ENCODE results near the gene NPM1.
"Not testable (repeated sequence)": the region's sequence is repeated elsewhere in the genome, so short reads cannot be mapped to it uniquely, and the experiment has no call there.

The NPM1 gene
- total RNA-seq = 782 to 1,026 (median 920) reads per million in 4 donors

DNA sequence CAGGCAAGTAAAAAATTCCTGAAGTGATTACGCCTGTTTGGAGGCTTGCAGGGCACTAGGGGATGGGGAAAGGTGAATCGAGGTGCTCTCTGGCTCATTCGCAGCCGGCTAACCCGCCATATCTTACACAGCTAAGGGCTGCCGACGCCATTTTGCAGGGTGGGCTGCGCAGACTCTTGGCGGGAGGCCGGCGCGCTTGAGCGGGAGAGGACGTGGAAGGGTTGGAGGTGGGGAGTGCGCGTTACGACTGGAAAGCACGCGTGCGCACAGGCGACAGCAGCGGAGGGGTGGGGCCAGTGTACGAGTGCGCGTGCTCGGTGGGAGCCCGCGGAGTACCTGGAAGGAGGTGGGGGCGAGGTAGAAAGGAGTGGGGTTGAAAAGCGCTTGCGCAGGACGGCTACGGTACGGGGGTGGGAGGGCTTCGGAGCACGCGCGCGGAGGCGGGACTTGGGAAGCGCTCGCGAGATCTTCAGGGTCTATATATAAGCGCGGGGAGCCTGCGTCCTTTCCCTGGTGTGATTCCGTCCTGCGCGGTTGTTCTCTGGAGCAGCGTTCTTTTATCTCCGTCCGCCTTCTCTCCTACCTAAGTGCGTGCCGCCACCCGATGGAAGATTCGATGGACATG lies at the start of gene NPM1:
Gene NPM1 (plus strand): TSS at position 505 of the 625 bp plus-strand sequence. CDS start 100 bp downstream, at position 605.
- peak; percentile 96 to 99 (median 97) for DNase-seq

DNA sequence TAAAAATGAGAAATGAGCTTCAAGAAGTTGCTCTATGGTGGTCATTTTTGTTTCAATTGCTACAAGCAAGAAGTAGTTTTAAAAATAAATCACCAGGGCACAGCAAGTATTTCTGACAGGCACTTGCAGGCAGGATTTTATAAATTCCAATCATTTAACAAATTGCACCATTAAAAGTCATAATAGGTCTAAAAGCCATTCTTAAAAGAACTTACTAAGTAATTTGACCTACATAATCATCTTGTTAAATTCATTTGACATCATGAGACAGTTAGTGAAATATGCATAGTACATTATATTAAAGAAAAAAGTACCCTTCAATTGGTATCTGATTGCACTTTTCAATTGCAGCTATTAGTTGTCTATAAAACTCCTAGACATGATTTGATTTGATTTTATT lies 47.6 kb upstream of the NPM1 start:
- no peak for DNase-seq

DNA sequence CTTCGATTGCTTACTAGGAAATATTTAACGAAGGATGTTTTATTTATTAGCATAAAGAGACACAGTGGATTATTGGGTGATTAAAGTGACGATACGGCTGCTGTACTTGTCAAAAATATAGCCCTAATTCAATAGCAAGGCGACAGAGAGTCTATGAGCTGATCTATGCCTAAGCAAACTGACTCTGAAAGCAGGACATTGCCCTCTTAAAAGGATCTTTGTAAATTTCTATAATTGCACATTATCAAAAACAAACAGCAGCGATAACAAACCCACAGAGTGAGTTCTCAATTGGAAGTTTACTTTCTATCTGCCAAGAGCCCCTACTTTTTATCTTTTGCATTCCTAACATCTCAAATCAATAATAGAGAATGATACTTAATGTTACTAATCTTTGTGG lies 47.2 kb upstream of the NPM1 start:
- no peak for DNase-seq

DNA sequence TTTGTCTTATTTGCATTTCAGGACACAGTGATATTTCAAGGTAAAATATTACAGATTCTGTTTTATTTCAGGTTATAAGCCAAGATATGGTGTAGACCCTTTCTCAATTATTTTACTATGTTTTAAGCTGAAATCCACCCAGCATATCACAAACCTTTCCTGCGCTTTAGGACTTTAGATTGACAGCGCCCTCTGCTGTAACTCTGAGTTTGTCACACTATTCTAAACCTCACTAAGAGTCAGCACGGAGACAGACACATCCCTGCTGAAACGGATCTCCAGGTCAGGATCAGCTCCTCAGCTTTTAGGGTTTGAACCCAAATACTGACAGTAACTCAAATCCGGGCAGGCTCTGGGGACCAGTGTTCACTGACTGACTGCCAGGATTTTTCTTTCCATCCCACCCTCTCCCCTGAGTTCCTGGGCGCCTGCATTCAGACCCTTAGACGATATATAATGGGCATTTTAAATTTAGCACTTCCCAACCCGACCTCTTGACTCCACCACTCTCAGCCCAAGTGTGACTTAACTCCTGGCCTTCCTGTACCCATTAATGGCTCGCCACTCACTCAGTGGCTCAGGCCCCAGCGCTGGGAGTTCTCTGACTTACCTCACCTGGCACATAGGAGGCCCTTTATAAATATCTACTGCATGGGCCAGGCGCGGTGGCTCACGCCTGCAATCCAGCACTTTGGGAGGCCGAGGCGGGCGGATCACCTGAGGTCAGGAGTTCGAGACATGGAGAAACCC lies 45.1 kb upstream of the NPM1 start:
- DNase-seq = peak in 2 of 5 donors; percentile 13 to 38

GRCh38 chr5:171344936-171345608 lies 42.6 kb upstream of the NPM1 start:
- DNase-seq = no peak

DNA sequence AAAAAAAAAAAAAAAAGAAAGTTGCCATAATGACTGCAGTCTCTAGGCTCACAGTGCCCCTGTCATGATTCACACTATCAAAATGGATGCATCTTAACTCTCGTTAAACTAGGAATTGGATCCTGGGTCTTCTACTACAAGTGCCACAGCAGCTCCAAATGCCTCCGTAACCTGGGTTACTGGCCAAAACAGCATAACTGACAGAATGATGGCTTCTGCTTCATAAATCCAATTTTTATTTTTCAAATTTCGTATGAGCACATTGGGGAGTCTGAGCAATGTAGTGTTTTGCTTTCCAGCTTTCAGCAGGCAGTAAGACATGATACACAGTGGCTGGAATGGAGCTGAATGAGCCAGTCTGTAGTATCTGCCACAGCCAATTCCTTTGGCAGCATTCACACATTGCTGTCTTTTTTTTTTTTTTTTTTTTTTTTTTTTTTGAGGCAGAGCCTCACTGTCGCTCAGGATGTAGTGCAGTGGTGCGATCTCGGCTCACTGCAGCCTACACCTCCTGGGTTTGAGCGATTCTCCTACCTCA lies 36.0 kb upstream of the NPM1 start:
- no peak for DNase-seq

DNA sequence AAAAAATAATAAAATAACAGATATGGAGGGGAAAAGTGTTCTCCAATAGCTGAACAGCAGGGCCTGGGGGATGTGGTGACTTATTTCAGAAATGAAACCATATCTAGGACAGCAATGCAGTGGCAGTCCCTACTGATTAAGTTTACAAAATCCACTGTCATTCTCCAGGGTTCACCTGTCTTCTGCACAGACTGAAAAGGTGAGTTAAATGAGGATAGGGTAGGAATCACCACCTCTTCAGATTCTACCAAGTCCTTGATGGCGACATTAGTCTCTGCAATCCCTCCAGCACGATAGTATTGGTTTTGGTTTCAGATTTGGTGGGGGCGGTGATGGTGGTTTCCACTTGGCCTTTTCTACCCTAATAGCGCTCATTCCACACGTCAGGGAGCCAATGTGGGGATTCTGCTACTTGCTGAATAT lies 32.3 kb upstream of the NPM1 start:
- peak in 1 of 5 donors; percentile 59 for DNase-seq

- no peak for DNase-seq
These were observed 29.8 kb upstream of the NPM1 start for GRCh38 chr5:171357843-171358242.

DNA sequence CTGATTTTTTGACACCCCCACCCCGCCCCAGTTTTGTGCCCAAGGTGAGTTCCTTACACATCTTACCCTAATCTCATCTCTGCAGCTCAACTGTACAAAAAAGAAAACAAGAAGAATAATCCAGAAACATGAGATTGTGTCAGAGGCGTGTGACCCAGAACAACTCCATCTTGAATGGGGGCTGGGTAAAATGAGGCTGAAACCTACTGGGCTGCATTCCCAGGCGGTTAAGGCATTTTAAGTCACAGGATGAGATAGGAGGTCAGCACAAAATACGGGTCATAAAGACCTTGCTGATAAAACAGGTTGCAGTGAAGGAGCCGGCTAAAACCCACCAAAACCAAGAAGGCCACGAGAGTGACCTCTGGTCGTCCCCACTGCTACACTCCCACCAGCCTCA lies 26.5 kb upstream of the NPM1 start:
- not testable (repeated sequence) for DNase-seq

GRCh38 chr5:171363249-171363648 lies 24.4 kb upstream of the NPM1 start:
- DNase-seq = not testable (repeated sequence)

DNA sequence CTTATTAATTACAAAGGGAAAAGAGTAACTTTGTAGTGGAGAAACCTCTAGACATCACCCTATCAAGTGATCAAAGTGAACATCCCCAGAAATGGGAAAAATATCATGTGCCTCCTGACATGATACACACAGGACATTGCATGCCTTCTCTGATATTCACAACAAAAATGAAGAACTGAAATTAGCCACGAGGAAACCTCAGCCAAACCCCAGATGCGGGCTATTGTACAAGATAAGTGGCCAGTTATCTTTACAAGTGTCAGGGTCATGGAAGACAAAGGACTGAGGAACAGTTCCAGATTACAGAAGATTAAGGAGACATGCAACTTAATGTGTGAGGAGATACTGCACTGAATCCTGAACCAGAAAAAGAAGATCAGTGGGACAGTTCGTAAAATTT lies 23.8 kb upstream of the NPM1 start:
- no peak for DNase-seq

DNA sequence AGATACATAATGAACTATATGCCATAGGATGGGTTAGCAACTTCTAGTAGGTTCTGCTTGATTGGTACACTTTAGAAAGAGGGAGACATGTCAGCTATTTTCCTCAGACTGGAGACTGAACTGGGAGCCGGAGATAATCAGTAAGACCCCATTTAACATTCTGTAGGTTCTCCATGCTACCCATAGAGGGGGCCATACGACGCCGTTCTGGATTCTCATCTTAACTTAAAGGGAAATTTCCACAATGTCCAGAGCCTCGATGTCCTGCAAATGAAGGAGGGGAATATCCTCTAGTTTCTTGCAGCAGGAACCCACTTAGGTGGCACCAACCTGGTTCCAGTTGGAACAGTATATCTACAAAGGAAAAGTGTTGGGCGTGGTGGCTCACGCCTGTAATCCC lies 22.3 kb upstream of the NPM1 start:
- no peak for DNase-seq

GRCh38 chr5:171366645-171367044 lies 21.0 kb upstream of the NPM1 start:
- DNase-seq = no peak

- DNase-seq = no peak
These were observed 20.0 kb upstream of the NPM1 start for GRCh38 chr5:171367424-171368370.

DNA sequence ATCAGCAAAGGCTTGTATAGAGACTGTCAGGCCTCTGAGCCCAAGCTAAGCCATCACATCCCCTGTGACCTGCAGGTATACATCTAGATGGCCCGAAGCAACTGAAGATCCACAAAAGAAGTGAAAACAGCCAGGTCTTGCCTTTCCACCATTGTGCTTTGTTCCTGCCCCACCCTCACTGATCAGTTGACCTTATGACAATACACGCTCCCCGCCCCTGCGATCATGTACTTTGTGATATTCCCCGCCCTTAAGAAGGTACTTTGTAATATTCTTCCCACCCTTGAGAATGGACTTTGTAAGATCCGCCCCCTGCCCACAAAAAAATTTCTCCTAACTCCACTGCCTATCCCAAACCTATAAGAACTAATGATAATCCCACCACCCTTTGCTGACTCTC lies 18.6 kb upstream of the NPM1 start:
- DNase-seq = no peak

DNA sequence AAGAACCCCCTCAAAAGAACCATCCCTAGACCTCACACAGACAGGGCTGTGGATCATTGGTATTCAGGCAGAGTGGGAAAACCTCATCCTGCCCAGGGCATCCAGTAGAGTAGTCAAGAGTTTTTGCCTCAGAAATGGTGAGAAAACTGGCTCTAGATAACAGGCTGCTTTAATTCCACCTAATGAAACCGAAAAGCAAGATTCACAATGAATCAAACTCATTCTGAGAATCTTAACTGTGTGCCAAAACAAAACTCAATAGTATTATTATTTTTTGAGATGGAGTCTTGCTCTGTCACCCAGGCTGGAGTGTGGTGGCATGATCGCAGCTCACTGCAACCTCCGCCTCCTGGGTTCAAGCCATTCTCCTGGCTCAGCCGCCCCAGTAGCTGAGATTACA lies 17.8 kb upstream of the NPM1 start:
- DNase-seq = no peak

- DNase-seq = not testable (repeated sequence)
These were observed 16.8 kb upstream of the NPM1 start for GRCh38 chr5:171370881-171371280.

GRCh38 chr5:171371326-171371725 lies 16.3 kb upstream of the NPM1 start:
- no peak for DNase-seq

DNA sequence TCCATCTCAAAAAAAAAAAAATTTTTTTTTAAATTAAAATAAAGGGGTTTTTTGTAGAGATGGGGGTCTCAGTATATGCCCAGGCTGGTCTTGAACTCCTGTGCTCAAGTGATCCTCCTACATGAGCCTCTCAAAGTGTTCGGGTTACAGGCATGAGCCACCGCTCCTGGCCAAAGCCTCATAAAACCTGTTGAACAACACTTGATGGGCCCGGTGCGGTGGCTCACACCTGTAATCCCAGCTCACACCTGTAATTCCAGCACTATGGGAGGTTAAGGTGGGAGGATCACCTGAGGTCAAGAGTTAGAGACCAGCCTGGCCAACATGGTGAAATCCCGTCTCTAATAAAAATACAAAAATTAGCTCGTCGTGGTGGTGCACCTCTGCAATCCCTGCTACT lies 7.7 kb upstream of the NPM1 start:
- DNase-seq = no peak

DNA sequence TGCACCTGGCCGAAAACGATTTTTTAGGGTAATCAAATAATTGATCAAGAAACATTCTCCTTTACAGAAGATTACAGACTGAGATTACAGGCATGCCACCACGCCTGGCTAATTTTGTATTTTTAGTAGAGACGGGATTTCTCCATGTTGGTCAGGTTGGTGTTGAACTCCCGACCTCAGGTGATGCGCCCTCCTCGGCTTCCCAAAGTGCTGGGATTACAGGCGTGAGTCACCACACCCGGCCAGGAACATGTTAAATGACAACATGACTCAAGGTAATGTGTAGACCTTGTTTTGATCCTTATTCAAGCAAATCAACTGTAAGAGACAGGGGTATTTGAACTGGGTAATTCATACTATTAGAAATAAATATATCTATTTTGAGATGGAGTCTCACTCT lies 3.2 kb upstream of the NPM1 start:
- DNase-seq = not testable (repeated sequence)

DNA sequence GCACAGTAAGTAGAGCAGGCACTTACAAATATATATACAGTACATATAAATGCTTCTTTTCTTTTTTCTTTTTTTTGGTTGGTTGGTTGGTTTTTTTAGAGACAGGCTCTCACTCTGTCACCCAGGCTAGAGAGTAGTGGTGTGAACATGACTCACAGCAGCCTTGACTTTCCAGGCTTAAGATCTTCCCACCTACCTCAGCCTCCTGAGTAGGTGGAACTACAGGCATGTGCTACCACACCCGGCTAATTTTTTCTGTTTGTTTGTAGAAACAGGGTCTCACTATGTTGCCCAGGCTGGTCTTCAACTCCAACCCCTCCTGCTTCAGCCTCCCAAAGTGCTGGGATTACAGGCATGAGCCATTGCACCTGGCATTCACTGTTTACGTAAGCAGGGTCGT lies 2.6 kb upstream of the NPM1 start:
- not testable (repeated sequence) for DNase-seq

DNA sequence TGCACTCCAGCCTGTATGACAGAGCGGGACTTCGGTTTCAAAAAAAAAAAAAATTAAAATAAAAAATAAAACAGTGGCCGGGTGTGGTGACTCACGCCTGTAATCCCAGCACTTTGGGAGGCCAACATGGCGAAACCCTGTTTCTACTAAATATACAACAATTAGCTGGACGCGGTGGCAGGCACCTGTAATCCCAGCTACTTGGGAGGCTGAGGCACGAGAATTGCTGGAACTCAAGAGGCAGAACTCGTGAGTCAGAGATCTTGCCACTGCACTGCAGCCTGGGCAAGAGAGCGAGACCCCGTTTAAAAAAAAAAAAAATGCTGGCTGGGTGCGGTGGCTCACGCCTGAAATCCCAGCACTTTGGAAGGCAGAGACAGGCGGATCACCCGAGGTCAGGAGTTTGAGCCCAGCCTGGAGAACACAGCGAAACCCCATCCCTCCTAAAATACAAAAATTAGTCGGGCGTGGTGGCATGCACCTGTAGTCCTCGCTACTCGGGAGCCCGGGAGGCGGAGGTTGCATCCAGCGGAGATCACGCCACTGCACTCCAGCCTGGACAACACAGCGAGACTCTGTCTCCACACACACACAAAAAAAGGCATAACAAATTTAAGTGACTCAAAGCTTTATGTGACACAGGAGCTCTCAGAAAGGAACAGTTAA lies 1.5 kb upstream of the NPM1 start:
- DNase-seq = no peak

Data from T-helper 1 cell (primary cell).